CMK (cell line): ENCODE measurements around the gene THSD8.
"Not testable (repeated sequence)": the region's sequence is repeated elsewhere in the genome, so short reads cannot be mapped to it uniquely, and the experiment has no call there.

Source experiments
- DNase-seq: peaks from one replicate; pipeline ENCODE4 v3.0.0-alpha.2; 2010; ENCODE audit warnings: low read depth

THSD8 gene

GRCh38 chr19:12825254-12826131 is 23.6 kb downstream of the THSD8 start:
- DNase-seq: no peak

- DNase-seq: no peak
Measured at GRCh38 chr19:12828494-12828893, 26.6 kb downstream of the THSD8 start.

- DNase-seq: no peak
Measured at GRCh38 chr19:12833418-12833737, 31.5 kb downstream of the THSD8 start.

GRCh38 chr19:12833738-12834565 is 32.1 kb downstream of the THSD8 start:
- no peak for DNase-seq

- DNase-seq: no peak
Measured at GRCh38 chr19:12834566-12834943, 32.7 kb downstream of the THSD8 start, which contains the start of gene RTBDN. Gene RTBDN (minus strand): TSS chr19:12834579. CDS start chr19:12829979, 4,600 bp downstream.

GRCh38 chr19:12834976-12835757 is 33.3 kb downstream of the THSD8 start:
- no peak for DNase-seq

GRCh38 chr19:12836529-12836863 is 34.6 kb downstream of the THSD8 start:
- no peak for DNase-seq

- DNase-seq: no peak
Measured at GRCh38 chr19:12837225-12837624, 35.4 kb downstream of the THSD8 start.

GRCh38 chr19:12838182-12838885 is 36.5 kb downstream of the THSD8 start, which contains the start of gene MAST1:
Gene MAST1 (plus strand): TSS chr19:12838515. CDS start chr19:12838573, 58 bp downstream.
- DNase-seq: no peak

- no peak for DNase-seq
Measured at GRCh38 chr19:12838886-12839756, 37.3 kb downstream of the THSD8 start.

- DNase-seq: no peak
Measured at GRCh38 chr19:12840091-12841079, 38.5 kb downstream of the THSD8 start.

- DNase-seq: no peak
Measured at GRCh38 chr19:12841094-12841493, 39.2 kb downstream of the THSD8 start.

- no peak for DNase-seq
Measured at GRCh38 chr19:12842511-12842910, 40.6 kb downstream of the THSD8 start.

GRCh38 chr19:12843328-12843727 is 41.5 kb downstream of the THSD8 start:
- DNase-seq: no peak

- no peak for DNase-seq
Measured at GRCh38 chr19:12843999-12844732, 42.3 kb downstream of the THSD8 start.

- not testable (repeated sequence) for DNase-seq
Measured at GRCh38 chr19:12846613-12847012, 44.7 kb downstream of the THSD8 start.

- DNase-seq: peak; percentile 49
Measured at GRCh38 chr19:12847159-12848139, 45.6 kb downstream of the THSD8 start.
